GM19023 (cell line): Measurements from ENCODE around the gene VAV2.
"Not testable (repeated sequence)": the region's sequence is repeated elsewhere in the genome, so short reads cannot be mapped to it uniquely, and the experiment has no call there.

Experiments used
- ATAC-seq: cut with Tn5 transposase; IDR thresholded peaks from one replicate; pipeline ENCODE4 v1.9.1; 2021; ENCODE audit warnings: mild to moderate bottlenecking, moderate library complexity; ENCODE audit not compliant: unreplicated experiment

The VAV2 gene

DNA sequence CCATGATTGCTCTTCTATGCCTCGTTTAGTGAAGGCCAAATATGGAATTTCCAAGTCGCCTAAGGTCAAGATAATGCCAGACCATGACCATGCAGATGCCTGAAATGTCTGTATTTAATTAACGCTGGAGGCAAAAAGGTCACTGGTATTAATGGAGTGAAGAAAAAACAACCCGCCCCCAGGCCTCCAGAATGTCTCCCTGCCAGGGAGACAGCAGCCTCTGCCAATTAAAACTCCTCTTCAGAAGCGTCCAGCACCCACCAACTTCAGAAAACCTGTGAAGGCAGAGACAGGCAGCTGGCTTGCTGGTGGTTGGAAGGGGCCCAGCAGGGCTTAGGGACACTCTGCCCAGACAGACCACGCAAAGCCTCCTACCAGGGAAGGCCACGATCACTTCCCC is 94.4 kb downstream of the VAV2 start:
- ATAC-seq: no peak

DNA sequence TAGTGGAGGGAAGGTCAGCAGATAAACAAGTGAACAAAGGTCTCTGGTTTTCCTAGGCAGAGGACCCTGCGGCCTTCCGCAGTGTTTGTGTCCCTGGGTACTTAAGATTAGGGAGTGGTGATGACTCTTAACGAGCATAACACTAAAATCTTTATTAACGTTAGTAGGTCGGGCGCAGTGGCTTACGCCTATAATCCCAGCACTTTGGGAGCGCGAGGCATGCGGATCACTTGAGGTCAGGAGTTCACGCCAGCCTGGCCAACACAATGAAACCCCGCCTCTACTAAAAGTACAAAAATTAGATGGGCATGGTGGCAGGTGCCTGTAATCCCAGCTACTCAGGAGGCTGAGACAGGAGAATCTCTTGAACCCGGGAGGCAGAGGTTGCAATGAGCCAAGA is 96.1 kb downstream of the VAV2 start:
- not testable (repeated sequence) for ATAC-seq

DNA sequence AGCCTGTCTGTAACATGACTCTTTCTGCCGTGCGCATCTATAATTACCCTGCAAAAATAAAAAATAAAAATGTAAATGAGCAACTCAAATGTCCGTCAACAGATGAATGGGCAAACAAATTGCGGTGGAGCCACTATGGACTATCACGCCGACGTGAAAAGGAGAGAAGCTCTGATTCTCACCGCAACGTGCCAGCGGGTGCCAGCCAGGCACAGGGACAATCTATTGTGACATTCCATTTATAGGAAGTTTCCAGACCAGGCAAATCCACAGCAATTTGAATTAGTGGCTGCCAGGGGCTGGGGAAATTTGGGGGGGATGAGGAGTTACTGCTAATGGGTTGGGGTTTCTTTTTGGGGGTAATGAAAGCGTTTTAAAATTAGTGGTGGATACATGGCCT is 96.8 kb downstream of the VAV2 start:
- no peak for ATAC-seq

DNA sequence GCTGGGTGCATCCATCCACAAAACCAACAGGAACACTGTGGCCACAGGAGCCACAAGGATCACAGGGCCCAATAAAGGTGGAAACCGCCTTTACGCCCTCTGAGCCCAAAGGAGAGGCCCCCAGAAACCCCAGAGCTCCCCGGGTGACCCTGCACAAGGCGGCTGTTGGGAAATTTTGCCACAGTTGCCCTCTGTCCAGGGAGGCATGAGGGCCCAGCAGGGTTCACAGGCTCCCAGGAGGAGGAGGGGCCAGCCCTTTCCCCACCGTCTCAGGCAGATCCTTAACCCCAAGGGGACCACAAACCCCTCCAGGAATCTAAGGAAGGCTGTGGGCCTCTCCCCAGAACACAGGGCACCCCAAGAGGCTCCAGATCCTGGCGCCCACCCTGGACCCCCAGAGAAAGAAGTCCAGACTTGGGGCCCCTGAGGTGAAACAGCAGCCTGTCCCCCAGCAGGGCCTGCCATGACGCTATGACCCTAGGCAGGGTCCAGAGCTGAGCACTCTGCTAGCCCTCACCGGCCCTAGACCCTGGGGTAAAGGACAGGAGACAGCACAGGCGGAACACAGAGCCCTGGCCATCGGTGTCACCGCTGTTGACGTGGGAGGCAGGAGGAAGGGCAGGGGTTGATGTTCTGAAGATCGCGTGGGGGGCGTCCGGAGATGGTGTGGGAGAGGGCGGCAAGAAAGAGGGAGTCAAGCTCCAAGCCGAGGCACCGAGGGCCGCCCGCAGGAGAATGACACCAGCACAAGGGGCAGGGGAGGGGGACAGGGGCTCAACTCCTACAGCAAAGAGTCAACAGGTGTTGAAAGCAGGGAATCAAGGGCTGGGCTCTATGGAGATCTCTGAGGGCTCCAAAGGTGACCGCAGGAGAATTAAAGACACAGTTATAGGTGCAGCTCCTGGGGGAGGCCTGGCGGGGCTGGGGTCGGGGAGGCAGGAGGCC is 97.5 kb downstream of the VAV2 start:
- no peak for ATAC-seq

DNA sequence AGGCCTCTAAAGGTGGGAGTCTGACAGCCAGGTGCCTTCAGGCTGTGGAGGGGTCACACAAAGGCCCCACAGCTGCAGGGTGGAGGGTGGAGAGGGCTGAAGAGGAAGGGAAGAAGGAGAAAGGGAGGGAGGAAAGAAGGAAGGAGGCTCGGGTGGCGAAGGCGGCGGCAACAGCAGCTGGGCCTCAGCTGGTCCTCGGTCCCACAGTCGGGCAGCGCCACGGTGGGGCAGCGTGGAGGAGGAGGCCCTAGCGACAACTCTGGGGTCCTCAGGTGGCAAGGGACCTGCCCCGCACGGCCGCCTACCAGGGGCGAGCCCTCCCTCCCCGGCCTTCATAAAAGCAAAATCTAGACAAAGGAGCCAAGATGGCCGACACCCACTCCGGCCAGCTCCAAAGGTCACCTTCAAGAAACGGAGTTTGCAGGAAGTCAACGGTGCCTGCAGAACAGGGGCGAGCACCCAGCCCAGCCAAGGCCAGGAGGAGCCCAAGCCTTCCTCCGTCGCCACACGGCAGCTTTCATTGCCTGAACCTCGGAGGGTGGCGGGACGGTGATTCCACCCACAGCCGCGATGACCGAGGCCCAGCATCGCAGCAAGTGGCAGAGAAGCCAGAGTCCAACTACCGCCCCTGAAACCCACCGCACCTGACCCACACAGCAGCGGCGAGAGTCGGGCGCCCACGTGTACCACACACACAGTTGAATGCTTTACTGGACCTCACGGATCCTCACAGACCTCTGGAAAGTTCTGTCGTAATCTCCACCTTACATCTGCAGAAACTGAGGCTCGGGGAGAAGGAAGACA is 98.7 kb downstream of the VAV2 start:
- no peak for ATAC-seq

DNA sequence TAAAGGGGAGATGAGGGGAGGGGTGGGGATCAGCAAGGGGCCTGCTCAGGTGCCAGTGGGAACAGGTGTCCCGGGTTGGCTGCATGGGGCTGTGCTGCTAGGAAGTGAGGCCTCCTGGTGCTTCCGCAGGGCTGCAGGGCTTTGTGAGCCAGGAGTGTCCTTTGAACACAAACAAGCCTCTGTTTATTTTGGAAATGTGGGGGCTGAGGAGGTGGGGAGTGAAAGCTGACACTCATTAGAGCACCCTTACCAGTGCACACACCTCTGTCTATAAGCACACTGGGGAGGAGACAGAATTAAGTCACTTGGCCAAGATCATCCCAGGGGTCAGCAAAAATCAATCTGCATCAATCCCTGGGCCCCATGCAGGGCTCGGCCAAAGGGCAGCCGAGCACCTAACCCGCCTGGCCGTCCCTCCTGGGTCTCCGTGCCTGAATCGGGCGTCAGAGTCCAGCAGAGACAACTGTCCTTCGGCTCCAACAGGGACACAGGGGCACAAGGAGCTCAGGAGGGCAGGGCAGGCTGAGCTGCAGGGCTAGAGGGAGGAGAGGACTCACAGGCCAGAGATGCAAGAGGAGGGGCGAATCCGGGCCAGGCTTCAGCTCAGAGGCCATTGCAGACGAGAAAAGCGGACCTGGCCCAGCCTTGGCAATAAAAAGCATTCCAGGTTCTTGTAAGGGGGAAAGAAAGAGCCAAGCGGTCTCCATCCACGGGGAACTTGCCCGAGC is 99.8 kb downstream of the VAV2 start:
- no peak for ATAC-seq

DNA sequence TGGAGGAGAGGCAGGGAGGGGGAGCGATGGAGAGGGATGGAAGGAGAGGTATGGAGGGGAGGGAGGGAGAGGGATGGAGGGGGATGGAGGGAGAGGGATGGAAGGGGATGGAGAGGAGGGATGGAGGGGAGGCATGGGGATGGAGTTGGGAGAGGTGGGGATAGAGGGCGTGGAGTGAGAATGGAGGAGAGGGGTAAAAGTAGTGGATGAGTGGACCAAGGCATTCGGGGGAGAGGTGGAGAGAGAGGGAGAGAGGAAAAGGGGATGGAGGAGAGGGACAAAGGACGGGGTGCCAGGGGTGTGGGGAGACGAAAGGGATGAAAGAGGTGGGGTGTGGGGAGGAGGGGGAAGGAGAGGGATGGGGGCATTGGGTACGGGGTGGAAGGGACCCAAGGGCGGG is 100.4 kb downstream of the VAV2 start:
- no peak for ATAC-seq

DNA sequence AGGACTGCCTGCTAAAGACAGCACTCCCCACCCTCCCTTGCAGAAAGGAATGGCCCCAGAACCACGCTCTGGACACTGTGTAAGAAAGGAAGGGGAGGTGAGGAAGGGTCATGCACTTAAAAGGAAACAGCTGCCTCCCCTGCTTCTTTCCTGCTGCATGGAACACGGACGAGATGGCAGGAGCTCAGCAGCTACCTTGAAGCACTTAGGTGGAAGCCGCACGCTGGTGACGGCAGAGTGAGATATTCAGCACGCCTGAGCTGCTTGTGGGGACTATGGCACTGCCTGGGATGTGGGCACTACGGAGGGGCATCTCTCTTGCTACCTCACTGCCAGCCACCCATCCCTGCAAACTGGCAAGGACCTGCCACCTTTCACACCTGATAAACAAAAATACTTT is 101.5 kb downstream of the VAV2 start:
- no peak for ATAC-seq

DNA sequence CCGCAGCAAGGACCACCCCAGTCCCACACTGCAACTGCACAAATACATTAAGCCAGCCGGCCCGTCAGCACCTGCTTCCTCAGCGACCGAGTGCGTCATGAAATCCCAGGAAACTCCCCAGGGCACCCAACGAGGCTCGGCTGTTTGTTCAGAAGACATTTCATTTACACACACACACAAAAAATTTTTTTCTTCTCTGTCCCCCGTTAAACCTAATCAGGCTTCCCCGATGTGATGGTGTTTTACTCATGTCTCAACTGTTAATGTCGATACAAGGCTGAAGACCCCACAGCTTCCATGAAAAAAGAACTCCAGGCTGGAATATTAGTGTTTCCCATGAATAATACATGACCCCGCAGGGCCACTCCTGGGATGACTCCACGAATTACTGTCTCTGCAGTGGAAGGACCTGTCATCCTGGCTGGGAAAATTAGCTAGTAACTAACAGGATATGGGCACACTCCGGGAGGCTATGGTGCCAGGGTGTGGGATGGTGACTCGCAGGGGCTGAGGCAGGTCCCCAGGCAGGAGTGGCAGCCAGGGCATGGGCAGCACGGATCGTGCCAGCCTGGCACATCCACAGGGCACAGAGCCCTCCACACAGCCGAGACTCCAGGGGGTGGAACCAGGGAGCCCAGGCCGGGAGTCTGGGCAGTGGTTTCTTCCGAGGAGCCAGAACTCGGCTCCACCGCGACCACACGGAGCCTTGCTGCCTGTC is 102.4 kb downstream of the VAV2 start:
- no peak for ATAC-seq

DNA sequence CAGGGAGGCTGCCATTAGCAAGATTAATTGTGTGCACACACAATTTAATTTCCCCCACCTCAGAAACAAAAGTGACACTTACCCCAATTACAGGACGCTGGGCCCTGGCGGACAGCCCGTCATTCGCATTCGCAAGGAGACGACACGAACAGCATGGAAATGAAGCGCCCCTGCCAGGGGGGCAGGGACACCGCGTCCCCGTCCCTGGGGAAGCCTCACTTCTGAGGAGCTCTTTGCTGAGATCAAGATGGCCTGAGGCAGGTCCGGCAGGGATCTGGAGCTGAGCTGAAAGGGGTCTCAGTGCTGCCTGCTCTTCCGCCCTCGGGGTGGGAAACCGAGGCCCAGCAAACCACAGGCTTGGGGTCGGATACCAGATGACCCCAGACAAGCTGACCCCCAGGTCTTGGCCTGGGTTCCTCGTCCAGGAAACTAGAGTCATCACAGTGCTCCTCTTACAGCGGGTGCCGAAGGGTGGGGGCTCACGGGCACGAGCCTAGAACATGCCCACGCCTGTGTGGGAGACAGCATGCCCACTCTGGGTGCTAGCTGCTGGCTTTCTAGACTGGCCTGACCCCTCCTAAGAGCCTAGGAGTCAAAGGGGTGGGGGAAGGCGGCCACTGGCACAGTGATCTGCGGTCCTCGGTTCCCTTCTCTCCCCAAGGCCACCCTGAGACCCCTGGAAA is 103.2 kb downstream of the VAV2 start:
- no peak for ATAC-seq

DNA sequence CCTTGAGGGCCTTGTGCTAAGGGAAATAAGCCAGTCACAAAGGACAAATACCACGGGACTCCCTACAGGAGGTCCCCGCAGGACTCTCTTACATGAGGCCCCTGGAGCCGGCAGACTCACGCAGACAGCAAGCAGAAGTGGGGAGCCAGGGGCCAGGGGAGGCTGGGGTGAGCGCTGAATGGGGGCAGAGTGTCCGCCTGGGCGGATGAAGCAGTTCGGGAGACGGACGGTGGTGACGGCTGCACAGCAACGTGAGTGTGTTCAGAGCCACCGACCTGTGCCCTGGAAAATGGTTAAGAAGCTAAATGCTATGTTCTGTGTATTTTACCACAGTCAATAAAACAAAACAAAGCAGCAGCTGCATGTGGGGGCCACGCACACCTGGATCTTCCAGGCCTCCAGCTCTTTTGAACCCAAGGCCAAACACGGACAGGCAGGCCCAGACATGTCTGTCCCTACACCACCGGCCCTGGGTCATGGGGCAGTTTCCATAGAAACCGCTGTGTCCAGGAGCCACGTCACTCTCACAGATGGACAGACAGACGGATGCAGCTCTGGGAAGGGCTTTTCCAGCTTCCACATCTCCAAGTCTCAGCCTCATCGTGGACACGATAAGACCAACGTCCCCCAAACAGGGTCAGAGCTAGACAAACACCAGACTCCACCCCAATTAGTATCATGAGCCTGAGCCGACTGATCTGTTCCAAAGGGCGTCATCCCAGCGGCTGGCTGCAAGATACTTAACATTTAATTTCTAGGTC is 103.9 kb downstream of the VAV2 start:
- no peak for ATAC-seq

DNA sequence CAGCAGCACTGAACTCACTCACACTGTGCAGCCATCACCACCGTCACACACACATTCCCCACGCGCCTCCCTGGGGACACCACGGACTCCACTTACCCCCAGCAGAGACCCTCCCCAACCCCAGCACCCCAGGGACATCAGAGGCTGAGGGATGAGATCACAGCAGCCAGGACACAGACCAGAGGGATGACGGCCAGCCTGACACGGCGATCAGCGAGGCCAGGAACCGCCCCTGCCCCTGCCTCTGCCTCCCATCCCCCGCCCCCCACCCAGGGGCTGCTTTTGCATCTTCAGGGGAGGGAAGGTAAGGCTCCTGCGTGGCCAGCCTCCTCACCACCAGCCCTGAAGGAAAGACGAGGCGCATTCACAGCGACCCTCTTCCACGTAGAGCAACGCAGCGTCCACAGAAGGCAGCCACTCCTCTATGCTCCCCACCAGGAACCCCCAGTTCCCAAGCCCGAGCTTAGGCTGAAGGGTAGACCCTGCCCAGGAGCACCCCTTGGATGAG is 104.5 kb downstream of the VAV2 start:
- no peak for ATAC-seq

DNA sequence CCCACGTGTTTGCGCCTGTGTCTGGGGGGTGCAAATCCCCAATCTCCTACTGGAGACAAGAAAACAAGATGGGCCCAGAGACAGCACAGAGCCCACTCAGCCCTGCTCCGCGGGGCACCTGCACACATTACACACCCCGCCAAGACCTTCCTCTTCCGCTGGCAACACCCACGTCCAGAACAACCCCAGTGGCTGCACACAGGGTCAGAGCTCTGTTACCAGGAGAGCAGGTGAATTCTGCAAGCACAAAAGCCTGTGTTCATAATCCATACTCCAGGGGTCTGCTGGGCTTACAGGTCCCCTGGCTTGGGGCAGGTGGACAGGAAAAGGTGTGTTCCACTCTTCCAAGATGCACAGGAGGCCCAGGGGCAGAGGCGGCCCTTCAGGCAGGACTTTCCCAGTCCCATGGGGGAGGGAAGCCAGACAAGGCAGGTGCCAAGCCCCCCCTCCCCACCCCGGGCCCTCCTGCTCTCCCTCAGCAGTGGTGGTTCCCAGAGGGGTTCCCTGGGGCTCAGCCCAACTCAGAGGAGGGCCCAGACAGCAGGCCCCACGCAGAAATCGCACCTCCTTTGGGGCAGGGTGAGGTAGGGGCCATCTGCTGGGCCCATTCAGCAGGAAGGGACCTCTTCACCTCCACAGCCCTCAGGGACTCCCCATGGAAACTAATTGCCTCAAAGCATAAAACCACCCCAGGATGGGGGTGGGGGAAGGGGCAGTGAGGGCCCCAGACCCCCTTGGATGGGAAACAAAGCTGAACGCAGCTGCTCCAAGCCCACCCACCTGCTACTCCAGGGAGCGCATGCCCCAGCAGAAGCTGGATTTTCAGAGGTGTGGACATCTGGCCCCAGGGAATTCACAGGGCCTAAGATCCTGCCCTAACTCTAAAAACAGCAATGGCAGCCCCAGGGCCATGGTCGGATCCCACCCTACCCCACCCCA is 105.3 kb downstream of the VAV2 start:
- ATAC-seq: no peak

DNA sequence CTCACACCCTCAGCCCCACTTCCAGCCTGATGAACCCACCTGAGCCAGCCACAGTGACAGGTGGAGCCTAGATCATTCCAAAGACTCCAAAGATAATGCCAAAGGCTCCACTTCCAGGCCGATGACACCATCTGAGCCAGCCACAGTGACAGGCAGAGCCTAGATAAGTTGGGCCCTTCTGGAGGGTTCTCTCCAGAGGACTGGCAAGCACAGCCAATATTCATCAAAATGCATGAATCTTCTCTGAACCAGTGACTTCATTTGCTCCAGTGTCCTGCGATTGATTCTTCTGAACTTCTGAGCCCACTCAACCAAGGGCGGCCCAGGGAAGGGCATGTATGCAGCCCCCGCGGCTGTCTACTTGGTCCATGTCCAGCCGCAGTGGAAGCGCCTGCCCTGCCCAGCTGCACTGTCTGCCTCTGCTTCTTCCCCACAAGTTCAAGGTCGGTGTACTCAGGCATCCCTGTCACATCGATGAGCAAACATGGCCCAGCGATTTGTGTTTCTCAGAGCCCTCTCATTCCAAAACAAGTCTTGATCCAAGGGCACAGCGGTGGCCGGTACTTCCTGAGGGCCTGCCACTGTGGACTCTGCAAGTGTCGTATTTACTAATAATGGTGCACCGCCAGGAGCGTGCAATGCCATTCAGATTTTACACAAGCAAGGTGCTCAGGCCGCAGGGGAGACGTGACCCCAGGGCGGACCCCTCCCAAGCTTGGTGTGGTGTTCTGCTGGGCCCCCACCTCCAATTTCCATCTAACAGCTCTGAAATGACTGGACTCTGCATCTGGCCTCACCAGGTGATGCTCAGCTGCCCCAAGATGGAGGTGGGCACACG is 107.0 kb downstream of the VAV2 start:
- ATAC-seq: no peak

DNA sequence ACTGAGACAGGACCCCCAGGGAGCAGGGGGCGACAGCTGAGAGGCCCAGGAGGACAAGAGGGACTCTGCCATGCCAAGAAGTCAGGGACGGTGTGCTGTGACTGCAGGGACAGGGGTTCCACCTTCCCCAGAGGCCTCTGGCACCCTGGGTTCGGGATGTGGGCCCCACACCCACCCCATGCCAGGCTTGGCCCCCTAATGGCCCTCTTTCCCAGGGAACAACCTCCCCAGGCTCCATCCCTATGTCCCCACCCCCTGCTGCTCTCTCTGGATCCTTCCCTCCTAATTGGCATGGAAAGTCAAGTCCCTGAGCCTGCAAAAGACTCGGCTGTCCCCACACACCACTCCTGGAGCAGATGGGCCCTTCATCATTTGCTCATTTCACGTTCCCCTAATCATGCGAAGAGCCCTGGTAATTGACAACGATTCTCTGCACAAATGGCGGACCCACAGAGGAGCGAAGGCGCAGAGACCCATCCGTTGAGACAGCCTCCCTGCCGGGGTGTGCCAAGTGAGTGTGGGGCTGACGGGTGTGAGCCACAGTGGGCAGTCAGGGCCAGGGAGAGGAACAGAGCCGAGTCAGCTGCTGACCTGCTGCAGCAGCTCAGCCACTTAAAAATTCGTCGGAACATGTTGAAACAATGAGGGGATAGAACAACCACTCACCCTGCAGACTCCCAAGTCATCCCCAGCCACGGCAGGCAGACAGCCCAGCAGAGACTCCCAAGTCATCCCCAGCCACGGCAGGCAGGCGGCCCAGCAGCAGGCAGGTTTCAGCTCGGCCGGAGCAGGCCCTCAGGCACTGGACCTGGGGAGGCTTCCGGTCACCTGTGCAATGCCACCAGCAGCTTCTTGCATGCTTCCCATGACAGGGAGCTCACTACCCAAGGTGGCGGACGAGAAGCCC is 109.0 kb downstream of the VAV2 start:
- ATAC-seq: no peak

DNA sequence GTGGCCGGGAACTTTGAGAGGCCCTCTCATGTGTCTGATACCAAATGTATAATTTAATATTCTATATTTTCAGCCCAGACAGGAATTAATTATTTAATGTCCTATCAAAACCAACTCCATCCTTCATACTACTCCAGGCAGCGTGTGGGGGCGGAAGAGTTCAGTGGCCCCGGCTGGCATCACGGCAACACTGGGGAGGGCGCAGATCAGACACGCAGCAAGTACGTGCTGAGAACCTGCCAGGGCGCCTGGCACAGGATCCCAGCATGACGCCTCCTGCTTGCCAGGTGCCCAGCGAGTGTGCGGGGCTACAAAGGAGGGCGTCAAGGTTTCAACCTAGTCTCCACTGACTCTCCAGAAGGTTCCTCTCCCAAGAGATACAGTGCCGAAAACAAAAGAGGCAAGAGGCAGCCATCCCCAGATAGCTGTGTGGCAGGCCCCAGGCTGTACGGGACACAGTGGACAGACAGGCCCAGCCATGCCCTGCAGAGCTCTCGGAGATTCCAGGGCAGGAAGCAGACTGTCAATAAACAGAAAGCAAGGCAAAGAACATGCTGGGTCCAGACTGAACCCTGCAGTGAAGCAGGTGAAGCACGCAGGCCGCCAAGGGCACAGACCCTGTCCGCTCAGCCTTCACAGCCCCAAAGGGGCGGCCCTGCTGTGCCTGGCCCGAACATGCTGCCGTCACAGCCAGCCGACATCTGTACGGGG is 110.3 kb downstream of the VAV2 start:
- no peak for ATAC-seq
